GM19328 (cell line): ENCODE data around the gene VAMP4.

ENCODE experiments used
- ATAC-seq: cut with Tn5 transposase; IDR thresholded peaks from one replicate; pipeline ENCODE4 v1.9.1; 2021; ENCODE audit warnings: mild to moderate bottlenecking, moderate library complexity; ENCODE audit not compliant: unreplicated experiment

The VAMP4 gene

GRCh38 chr1:171654201-171654941, 87.5 kb downstream of the VAMP4 start:
- ATAC-seq: no peak

- no peak for ATAC-seq
Observed at GRCh38 chr1:171653796-171654195, 88.1 kb downstream of the VAMP4 start.

- ATAC-seq: no peak
Observed at GRCh38 chr1:171652234-171652822, 89.5 kb downstream of the VAMP4 start, which contains the start of gene MYOC. Gene MYOC, minus strand, starts transcription at chr1:171652688. Its CDS starts 77 bp downstream, at chr1:171652611.
